ENCODE measurements around the gene SMARCE1.

- TF ChIP-seq EP300 (IDR thresholded peaks at IDR 0.05), result no peak
- no peak for TF ChIP-seq POLR2A (IDR thresholded peaks at IDR 0.05)
These were observed 65.2 kb downstream of the SMARCE1 start for GRCh38 chr17:40582328-40582901.

Measured in stomach (tissue), 4 donors.